HL-60 (cell line): ENCODE data around the gene CEP295NL.

Source experiments
- DNase-seq, 2 experiments: peaks; one replicate each; pipeline ENCODE4 v3.0.0-alpha.2; 2010 to 2020; ENCODE audit warnings: low read depth in 1 of 2, low spot score in 1 of 2
- H3K27ac ChIP-seq: fragments of 250-450 bp; sonication (Bioruptor Pico); replicated peaks from 2 replicates; pipeline ENCODE4 v1.5.1; 2020; ENCODE audit warnings: mild to moderate bottlenecking, moderate library complexity
- H3K27me3 ChIP-seq: fragments of 250-450 bp; sonication (Bioruptor Pico); 2 replicates; pipeline ENCODE4 v1.5.1; 2021; ENCODE audit warnings: mild to moderate bottlenecking, moderate library complexity; ENCODE audit not compliant: insufficient read depth, poor library complexity, severe bottlenecking
- H3K4me3 ChIP-seq: replicated peaks from 2 replicates; pipeline ENCODE4 v1.5.1; 2011; ENCODE audit warnings: mild to moderate bottlenecking, control low read depth, low read length; ENCODE audit not compliant: insufficient read depth
- CTCF ChIP-seq: IDR thresholded peaks from one replicate; pipeline ENCODE4 v1.5.1; 2011; ENCODE audit warnings: low read length, control low read depth, inconsistent platforms; ENCODE audit not compliant: insufficient read depth
- GABPA ChIP-seq: IDR thresholded peaks from 2 replicates; pipeline ENCODE4 v1.6.1; 2012; ENCODE audit warnings: low read depth
- POLR2AphosphoS5 ChIP-seq: IDR thresholded peaks from 2 replicates; pipeline ENCODE4 v1.6.1; 2012; ENCODE audit warnings: low read depth
- SPI1 ChIP-seq: IDR thresholded peaks from 2 replicates; pipeline ENCODE4 v1.6.1; 2012; ENCODE audit warnings: low read depth, mild to moderate bottlenecking, borderline replicate concordance
- TF ChIP-seq, protein P1 (sequence below): IDR thresholded peaks from 2 replicates; pipeline ENCODE4 v1.6.1; 2012; ENCODE audit warnings: low read depth; ENCODE audit not compliant: insufficient replicate concordance

CEP295NL gene

DNA sequence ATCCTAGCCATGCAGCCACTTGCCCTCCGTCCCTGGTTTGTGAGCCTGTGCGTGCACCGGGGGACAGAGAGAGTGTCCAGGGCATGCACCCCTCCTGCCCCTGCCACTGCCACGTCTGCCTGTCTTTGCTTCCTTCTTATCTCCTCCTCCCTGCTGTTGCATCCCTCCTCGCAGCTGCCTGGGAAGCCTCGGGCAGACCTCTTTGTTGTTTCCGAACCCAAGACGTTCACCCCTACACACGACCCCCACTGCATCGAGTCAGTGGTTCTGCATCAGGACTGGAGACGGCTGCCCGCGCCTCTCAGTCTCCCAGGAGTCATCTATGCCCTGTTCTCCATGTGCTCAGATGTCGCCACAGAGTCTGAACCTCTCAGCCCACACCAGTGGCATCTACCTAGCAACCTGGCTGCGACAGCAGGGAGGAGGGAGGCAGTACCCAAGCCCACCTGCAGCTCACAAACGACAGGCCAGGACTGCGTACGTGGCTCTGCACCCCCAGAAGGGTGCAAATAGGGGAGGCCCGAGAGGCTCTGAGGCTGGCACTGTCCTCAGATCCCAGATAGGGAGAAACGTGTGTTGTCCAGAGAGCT, 17.0 kb upstream of the CEP295NL start:
- no peak for TF ChIP-seq POLR2AphosphoS5
- no peak for TF ChIP-seq GABPA
- TF ChIP-seq, protein P1, sequence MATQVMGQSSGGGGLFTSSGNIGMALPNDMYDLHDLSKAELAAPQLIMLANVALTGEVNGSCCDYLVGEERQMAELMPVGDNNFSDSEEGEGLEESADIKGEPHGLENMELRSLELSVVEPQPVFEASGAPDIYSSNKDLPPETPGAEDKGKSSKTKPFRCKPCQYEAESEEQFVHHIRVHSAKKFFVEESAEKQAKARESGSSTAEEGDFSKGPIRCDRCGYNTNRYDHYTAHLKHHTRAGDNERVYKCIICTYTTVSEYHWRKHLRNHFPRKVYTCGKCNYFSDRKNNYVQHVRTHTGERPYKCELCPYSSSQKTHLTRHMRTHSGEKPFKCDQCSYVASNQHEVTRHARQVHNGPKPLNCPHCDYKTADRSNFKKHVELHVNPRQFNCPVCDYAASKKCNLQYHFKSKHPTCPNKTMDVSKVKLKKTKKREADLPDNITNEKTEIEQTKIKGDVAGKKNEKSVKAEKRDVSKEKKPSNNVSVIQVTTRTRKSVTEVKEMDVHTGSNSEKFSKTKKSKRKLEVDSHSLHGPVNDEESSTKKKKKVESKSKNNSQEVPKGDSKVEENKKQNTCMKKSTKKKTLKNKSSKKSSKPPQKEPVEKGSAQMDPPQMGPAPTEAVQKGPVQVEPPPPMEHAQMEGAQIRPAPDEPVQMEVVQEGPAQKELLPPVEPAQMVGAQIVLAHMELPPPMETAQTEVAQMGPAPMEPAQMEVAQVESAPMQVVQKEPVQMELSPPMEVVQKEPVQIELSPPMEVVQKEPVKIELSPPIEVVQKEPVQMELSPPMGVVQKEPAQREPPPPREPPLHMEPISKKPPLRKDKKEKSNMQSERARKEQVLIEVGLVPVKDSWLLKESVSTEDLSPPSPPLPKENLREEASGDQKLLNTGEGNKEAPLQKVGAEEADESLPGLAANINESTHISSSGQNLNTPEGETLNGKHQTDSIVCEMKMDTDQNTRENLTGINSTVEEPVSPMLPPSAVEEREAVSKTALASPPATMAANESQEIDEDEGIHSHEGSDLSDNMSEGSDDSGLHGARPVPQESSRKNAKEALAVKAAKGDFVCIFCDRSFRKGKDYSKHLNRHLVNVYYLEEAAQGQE = no peak
- TF ChIP-seq SPI1 = no peak
- TF ChIP-seq CTCF = no peak
- no peaks in the 10 kb centered on the region for H3K27me3 ChIP-seq
- no peak overlapping the region for H3K27ac ChIP-seq
- no peak for DNase-seq
- H3K4me3 ChIP-seq = no peak overlapping the region

GRCh38 chr17:78918979-78919378, 16.0 kb upstream of the CEP295NL start:
- H3K27me3 ChIP-seq = no peaks in the 10 kb centered on the region
- TF ChIP-seq, protein P1 = no peak
- TF ChIP-seq CTCF = no peak
- no peak for TF ChIP-seq GABPA
- TF ChIP-seq POLR2AphosphoS5 = no peak
- TF ChIP-seq SPI1 = no peak
- DNase-seq = no peak
- H3K27ac ChIP-seq = peak overlapping the region; percentile 16
- no peak overlapping the region for H3K4me3 ChIP-seq

DNA sequence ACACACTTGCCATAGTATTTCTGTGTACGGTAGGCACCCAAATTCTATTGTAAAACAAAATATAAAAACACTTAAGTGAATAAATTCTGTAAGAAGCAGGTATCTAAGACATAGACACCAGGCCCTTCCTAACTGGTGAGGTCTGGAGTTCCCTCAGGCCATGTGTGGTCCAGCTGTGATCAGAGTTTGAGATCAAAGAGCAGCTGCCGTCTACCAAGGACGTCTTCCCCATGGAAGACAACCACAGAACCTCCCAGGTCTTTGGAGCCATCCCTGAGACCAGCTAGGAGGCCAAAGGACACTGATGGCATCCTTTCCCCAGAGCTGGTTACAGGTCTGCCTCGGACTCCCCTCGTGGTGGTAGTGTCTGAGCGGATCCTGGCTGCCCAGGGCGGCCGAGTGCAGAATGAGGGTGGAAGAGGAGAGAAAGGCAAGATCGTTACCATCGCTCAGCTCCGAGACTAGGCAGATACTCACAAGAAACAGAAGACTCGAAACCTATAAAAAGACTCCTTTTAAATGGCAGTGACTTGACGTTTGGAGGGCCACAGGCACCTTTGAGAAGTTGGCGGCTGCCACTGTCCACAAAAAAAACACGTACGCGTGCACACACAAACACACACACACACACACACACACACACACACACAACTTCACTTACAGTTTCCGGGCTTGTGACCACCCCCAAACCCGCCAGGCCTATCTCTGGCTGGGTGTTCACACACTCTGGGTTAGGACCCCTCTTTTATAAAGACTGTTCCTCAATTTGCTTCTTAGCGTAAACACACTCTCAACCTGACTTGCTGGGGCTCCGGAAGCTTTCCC, 14.7 kb upstream of the CEP295NL start:
- H3K27ac ChIP-seq = peak overlapping the region; percentile 43
- H3K4me3 ChIP-seq = no peak overlapping the region
- no peak for DNase-seq
- no peaks in the 10 kb centered on the region for H3K27me3 ChIP-seq
- no peak for TF ChIP-seq POLR2AphosphoS5
- no peak for TF ChIP-seq GABPA
- TF ChIP-seq, protein P1 = no peak
- no peak for TF ChIP-seq CTCF
- TF ChIP-seq SPI1 = no peak
